Ureter (tissue), 1 donor: ENCODE results near the gene EPB41L4B. TPM values are rescaled to one million over a fixed set of nuclear protein-coding genes. Genes with fewer than 3 reads are reported as not detected.

ENCODE experiments used
- DNase-seq: peaks from one replicate; pipeline ENCODE4 v3.0.0-alpha.2; 2020; ENCODE audit warnings: low spot score
- total RNA-seq: library from RNA; stranded (reverse); gene quantifications from one replicate; pipeline ENCODE4 v1.2.4, GENCODE V29; 2023
- donor health status: DM: yes; HTN: yes; CAD: no.

The EPB41L4B gene
- total RNA-seq, 1 donor from 2014 or later, result 15.9 TPM

DNA sequence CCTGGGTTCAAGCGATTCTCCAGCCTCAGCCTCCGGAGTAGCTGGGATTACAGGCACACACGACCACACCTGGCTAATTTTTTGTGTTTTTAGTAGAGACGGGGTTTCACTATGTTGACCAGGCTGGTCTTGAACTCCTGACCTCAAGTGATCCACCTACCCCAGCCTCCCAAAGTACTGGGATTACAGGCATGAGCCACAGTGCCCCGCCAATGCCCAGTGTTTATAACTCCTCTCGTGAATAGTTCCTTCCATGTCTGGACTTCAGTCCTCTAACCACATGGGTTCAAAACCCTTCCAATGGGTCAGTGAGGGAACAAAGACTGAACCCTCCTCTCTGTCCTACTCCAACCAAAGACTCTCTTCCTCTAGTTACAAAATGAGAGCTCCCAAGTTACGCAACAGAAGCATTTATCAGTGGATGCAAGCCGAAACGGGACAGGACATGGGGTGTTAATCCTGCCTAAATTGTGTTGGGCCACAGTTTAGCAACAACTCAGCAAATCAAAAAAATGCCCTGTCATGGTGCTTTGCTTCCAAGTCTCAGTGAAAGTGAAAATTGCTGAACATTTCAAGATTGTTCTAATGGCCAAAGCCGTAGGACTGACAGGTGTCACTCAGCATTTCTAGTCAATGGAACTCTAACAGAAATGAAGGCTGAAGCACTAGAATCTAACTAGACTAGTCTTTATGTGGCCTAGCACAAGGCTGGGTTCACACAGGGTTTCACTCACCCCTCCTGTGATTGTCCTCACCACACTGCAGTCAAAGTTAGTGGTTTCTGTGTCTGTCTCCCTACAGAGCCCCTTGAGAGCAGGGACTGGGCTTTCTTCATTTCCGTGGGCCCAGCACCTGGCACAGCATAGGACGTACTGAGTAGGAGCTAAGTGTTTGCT lies 197.9 kb downstream of the EPB41L4B start:
- no peak for DNase-seq

Other genes with a start within 250 kb of the EPB41L4B start
- gene TMEM245, start 201.1 kb downstream of the EPB41L4B start, total RNA-seq, result 67.7 TPM
- 11.0 TPM for gene FRRS1L, start 153.8 kb downstream of the EPB41L4B start, total RNA-seq
- 36.4 TPM for gene PTPN3, start 177.2 kb upstream of the EPB41L4B start, total RNA-seq